T-helper 1 cell treated with Interleukin-12 subunit alpha and Interleukin-12 subunit beta and Interleukin-4 antibody, amounts not matched to agents 30 μg/mL and 1 μg/mL, for 36 hours (primary cell): ENCODE data around the gene CNKSR1.

Experiments used
- H3K27ac Mint-ChIP-seq: one replicate; pipeline ENCODE4 v1.8.0; 2021; ENCODE audit warnings: mild to moderate bottlenecking, mixed read lengths
- H3K27me3 Mint-ChIP-seq: one replicate; pipeline ENCODE4 v1.8.0; 2021; ENCODE audit warnings: low read depth, mixed read lengths
- H3K36me3 Mint-ChIP-seq: one replicate; pipeline ENCODE4 v1.8.0; 2021; ENCODE audit warnings: low read depth, mixed read lengths
- H3K4me1 Mint-ChIP-seq: one replicate; pipeline ENCODE4 v1.8.0; 2021; ENCODE audit warnings: low read depth, mixed read lengths
- H3K4me3 Mint-ChIP-seq: one replicate; pipeline ENCODE4 v1.8.0; 2021; ENCODE audit warnings: mild to moderate bottlenecking, moderate library complexity, mixed read lengths
- H3K9me3 Mint-ChIP-seq: one replicate; pipeline ENCODE4 v1.8.0; 2021; ENCODE audit warnings: mixed read lengths

The CNKSR1 gene, protein sequence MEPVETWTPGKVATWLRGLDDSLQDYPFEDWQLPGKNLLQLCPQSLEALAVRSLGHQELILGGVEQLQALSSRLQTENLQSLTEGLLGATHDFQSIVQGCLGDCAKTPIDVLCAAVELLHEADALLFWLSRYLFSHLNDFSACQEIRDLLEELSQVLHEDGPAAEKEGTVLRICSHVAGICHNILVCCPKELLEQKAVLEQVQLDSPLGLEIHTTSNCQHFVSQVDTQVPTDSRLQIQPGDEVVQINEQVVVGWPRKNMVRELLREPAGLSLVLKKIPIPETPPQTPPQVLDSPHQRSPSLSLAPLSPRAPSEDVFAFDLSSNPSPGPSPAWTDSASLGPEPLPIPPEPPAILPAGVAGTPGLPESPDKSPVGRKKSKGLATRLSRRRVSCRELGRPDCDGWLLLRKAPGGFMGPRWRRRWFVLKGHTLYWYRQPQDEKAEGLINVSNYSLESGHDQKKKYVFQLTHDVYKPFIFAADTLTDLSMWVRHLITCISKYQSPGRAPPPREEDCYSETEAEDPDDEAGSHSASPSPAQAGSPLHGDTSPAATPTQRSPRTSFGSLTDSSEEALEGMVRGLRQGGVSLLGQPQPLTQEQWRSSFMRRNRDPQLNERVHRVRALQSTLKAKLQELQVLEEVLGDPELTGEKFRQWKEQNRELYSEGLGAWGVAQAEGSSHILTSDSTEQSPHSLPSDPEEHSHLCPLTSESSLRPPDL

DNA sequence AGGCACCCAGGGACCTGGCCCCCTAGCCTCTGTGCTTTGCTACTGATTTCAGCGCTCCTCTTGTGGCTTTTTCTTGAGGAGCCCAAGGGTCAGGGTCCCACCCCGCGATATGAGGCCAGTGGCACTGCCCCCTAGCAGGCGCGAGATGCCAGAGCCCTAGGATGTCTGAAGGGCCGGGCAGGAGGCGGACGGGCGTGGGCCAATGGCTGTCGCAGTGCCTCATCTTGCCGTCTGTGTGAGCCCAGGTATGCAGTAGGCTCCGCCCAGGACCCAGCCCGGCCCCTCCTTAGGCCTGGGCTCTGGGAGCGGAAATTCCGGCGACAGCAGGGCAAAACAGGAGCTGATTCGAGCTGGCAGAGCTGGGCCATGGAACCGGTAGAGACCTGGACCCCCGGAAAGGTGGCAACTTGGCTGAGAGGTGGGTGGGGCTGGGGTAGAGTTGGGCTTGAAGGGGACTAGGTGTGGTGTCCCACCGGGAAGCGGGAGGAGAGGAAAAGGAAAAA is at the start of gene CNKSR1:
Gene CNKSR1 (plus strand): TSS at position 310 of the 503 bp plus-strand sequence. CDS start 57 bp downstream, at position 367.
- Mint-ChIP-seq H3K4me1 (peaks cover 2% of the 10 kb centered on the region), H3K27me3 (no peaks in the 10 kb centered on the region), H3K9me3 (no peaks in the 10 kb centered on the region), H3K4me3 (peak within 1 kb of the TSS; percentile 60), H3K27ac (no peak within 1 kb of the TSS), H3K36me3 (no peaks in the 10 kb centered on the region)

DNA sequence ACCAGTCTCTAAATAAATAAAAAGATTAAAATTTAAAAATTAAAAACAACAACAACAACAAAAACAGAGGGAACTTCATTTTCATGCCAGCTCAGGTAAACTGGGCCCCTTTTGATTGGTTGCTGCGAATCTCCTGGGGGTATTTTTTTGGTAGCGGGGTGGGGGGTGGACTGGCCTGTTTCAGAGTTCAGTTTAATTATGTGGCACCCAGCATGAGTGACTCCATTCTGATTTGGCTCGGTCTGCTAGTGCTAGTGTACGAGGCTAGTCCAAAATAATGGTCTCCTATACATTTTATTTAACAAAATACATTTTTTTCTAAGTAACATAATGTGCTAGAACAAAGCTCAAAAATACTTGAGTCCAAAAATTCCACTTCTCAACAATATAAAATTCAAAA is 47.5 kb upstream of the CNKSR1 start:
- H3K27me3 Mint-ChIP-seq: peaks cover 3% of the 10 kb centered on the region
- no peak overlapping the region for H3K4me3 Mint-ChIP-seq
- H3K27ac Mint-ChIP-seq: no peak overlapping the region
- H3K36me3 Mint-ChIP-seq: peaks cover 10% of the 10 kb centered on the region
- H3K9me3 Mint-ChIP-seq: no peaks in the 10 kb centered on the region
- peaks cover 34% of the 10 kb centered on the region for H3K4me1 Mint-ChIP-seq

DNA sequence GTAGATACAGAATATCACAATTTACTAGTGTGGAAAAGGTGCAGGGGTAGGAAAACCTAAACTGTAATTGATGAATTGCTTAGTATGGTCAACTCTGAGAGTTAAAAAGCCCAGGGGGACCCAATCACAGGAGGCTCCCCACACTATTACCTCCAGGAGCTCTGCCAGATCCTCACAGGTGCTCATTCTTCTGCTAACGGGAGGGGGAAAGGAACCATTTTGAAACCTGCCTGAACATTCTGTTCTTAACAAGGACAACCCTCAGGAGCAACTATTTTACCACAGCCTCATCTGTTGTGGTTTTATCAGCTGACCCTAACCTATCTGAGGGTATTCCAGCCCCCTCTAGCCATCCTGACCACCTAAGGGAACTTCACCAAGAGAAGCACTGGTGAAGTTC is 46.6 kb upstream of the CNKSR1 start:
- H3K4me3 Mint-ChIP-seq: no peak overlapping the region
- peaks cover 25% of the 10 kb centered on the region for H3K4me1 Mint-ChIP-seq
- no peak overlapping the region for H3K27ac Mint-ChIP-seq
- peaks cover 8% of the 10 kb centered on the region for H3K36me3 Mint-ChIP-seq
- no peaks in the 10 kb centered on the region for H3K9me3 Mint-ChIP-seq
- peaks cover 3% of the 10 kb centered on the region for H3K27me3 Mint-ChIP-seq

DNA sequence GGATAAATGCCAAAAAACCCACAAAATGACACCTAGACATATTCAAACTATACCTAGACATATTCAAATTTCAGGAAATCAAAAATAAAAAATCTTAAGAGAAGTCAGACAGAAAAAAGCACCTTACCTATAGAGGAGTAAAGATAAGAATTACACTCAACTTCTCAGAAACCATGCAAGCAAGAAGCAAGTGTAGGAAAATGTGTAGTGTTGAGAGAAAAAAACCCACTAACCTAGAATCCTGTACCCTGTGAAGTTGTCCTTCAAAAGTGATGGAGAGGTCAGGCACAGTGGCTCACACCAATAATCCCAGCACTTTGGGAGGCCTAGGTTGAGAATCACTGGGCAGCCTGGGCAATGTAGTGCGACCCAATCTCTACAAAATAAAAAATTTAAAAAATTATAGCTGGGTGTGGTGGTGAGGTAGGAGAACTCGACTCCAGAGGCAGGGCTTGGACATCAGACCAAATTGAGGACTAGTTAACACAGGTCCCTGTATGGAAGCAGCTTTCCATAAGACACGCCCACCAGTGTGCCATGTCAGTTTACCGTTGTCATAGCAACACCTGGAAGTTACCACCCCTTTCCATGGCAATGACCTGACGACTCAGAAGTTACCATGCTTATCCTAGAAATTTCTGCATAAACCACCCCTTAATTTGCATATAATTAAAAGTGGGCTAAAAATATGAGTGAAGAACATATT is 45.0 kb upstream of the CNKSR1 start:
- peaks cover 3% of the 10 kb centered on the region for H3K27me3 Mint-ChIP-seq
- H3K36me3 Mint-ChIP-seq: peaks cover 8% of the 10 kb centered on the region

DNA sequence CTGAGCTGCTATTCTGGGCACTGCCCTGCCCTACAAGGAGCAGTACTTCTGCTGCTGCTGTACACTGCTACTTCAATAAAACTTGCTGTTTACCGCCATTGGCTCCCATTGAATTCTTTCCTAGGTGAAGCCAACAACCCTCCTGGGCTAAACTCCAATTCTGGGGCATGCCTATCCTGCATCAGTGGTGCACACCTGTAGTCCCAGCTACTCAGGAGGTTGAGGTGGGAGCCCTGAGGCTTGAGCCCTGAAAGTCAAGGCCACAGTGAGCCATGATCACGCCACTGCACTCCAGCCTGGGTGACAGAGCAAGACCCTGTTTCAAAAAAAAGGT is 44.5 kb upstream of the CNKSR1 start:
- no peak overlapping the region for H3K4me3 Mint-ChIP-seq
- no peak overlapping the region for H3K27ac Mint-ChIP-seq

More for the DNA sequence above, 45.0 kb upstream of the CNKSR1 start:
- no peak overlapping the region for H3K27ac Mint-ChIP-seq
- H3K9me3 Mint-ChIP-seq: no peaks in the 10 kb centered on the region
- H3K4me3 Mint-ChIP-seq: no peak overlapping the region
- H3K4me1 Mint-ChIP-seq: peaks cover 15% of the 10 kb centered on the region

DNA sequence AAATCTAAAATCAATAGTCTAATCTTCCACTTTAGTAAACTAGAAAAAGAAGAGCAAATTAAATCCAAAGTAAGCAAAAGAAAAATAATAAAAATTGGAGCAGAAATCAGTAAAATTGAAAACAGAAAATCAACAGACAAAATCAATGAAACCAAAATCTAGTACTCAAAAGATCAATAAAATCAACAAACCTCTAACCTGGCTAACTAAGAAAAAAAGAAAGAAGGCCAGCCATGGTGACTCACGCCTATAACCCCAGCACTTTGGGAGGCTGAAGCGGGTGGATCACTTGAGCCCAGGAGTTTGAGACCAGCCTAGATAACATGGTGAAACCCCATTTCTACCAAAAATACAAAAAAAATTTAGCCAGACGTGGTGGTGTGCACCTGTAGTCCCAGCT is 42.8 kb upstream of the CNKSR1 start:
- Mint-ChIP-seq H3K9me3 (no peaks in the 10 kb centered on the region), H3K27ac (no peak overlapping the region), H3K4me3 (no peak overlapping the region), H3K4me1 (peaks cover 5% of the 10 kb centered on the region), H3K27me3 (no peaks in the 10 kb centered on the region), H3K36me3 (no peaks in the 10 kb centered on the region)

More for the DNA sequence above, 44.5 kb upstream of the CNKSR1 start:
- Mint-ChIP-seq H3K4me1 (peaks cover 10% of the 10 kb centered on the region), H3K9me3 (no peaks in the 10 kb centered on the region), H3K27me3 (peaks cover 3% of the 10 kb centered on the region), H3K36me3 (peaks cover 6% of the 10 kb centered on the region)

DNA sequence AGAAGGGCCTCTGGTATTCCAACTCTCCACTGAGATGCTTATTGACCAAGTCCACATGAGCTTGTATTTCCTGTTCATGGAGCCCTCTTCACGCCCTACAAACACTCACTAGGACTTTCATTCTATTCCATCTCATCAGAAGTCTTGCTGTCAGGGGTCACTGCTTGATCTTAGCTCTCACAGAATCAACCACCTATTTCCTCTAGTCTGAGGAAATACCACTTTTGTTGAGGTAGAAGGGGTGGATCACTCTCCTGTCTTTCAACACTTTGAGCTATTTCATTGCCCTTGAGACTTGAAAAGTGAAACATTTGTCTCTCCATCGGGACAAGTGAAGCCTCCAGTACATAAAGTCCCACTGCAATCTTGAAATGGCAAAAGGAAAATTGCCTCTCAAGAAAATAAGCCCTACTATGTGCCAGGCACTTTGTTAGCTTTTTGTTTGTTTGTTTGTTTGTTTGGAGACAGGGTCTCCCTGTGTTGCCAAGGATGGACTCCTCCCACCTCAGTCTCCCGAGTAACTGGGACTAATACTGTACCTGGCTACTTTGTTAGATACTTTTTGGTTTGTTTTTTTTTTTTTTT is 38.2 kb upstream of the CNKSR1 start:
- Mint-ChIP-seq H3K27ac (no peak overlapping the region), H3K9me3 (no peaks in the 10 kb centered on the region), H3K4me3 (no peak overlapping the region), H3K4me1 (peaks cover 8% of the 10 kb centered on the region), H3K36me3 (no peaks in the 10 kb centered on the region), H3K27me3 (peaks cover 7% of the 10 kb centered on the region)

DNA sequence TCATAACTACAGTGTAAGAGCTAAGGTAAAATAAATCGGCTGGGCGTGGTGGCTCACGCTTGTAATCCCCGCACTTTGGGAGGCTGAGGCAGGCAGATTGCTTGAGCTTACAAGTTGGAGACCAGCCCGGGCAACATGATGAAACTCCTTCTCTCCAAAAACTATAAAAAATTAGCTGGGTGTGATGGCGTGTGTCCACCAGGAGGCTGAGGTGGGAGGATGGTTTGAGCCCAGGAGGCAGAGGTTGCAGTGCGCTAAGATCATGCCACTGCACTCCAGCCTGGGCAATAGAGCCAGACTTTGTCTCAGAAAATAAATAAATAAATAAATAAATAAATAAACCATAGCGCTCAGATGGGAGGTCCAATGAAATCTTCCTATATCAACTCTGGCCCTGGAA is 35.1 kb upstream of the CNKSR1 start:
- H3K4me1 Mint-ChIP-seq: peaks cover 10% of the 10 kb centered on the region
- H3K9me3 Mint-ChIP-seq: no peaks in the 10 kb centered on the region
- no peak overlapping the region for H3K27ac Mint-ChIP-seq
- H3K4me3 Mint-ChIP-seq: no peak overlapping the region
- H3K36me3 Mint-ChIP-seq: no peaks in the 10 kb centered on the region
- peaks cover 10% of the 10 kb centered on the region for H3K27me3 Mint-ChIP-seq

DNA sequence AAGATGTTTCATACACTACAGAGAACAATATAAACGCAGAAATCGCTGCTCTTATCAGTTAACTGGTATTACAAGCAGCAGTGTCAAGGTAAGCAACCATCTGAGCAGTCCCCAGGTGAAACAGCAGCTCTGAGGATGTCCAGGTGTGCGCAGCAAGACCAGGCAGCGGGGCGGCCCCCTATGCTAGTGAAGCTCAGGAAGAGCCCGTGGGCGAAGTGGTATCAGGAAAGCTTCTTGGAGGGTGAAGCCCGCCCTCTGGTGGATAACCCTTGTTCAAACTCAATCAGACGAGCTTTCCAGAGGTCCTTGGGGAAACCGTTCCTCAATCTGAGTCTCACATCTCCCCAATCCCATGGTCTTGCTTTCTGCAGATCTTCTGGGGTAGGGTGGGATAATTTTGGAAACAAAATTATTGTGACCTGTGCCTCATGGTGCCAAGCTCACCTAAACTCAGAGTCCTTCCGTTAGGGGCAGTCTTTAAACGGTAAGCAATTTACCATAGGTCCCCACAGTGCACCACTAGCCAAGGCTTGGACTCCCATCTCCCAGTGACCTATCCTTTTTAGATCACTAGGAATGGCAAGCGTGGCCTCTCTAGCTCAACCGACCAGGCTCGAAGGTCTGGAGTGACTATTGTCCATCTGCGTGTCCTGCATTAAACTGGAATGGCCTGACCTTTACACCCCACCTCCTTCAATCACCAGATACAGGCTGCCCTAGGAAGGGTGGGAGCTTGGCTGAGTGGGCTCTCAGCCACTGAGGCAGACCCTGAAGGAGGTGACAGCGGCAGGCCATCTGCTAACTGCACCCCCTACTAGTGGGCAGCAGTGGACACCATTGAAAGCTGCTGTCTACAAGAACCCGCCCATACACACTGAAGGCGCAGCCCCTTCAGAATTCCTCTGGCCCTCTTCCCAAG is 32.0 kb upstream of the CNKSR1 start:
- no peak overlapping the region for H3K27ac Mint-ChIP-seq
- H3K27me3 Mint-ChIP-seq: peaks cover 36% of the 10 kb centered on the region
- H3K36me3 Mint-ChIP-seq: no peaks in the 10 kb centered on the region
- H3K9me3 Mint-ChIP-seq: no peaks in the 10 kb centered on the region
- H3K4me1 Mint-ChIP-seq: peaks cover 3% of the 10 kb centered on the region
- peak overlapping the region; percentile 40 for H3K4me3 Mint-ChIP-seq

DNA sequence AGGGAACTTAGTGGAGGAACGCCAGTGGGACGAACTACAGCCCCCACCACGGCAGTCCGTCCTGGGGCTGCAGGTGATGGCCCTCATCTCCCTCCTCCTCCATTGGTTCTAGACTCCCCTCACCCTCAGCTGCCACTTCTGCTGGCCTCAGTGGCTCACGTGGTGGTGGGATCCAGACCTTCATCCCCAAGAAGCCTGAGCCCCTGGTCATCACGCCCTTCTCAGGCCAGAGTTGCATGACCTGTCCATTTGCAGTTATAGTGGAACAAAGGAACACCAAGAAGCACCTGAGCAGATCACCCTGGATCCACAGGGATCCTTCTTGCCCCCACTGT is 31.4 kb upstream of the CNKSR1 start:
- Mint-ChIP-seq H3K9me3 (no peaks in the 10 kb centered on the region), H3K4me3 (no peak overlapping the region), H3K27ac (no peak overlapping the region), H3K4me1 (peaks cover 3% of the 10 kb centered on the region), H3K27me3 (peaks cover 36% of the 10 kb centered on the region), H3K36me3 (no peaks in the 10 kb centered on the region)

DNA sequence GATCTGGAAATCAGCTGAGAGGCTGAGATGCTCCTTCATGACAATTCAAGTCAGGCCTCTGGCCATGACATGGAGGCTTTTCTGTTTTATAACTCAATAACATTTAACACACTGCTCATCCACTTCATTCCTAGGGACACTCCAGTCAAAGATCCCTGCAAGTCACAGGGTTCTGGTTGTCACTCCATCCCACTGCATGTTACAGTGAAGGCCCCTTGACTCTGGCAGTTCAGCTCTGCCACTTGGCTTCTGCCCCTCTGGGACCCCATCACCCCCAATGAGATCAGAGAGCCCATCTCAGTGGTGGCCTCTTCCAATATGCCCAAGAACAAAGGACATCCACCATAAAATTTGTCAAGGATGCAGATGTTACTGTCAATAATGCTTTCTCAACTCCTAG is 28.4 kb upstream of the CNKSR1 start:
- H3K36me3 Mint-ChIP-seq: no peaks in the 10 kb centered on the region
- no peaks in the 10 kb centered on the region for H3K9me3 Mint-ChIP-seq
- H3K4me1 Mint-ChIP-seq: peaks cover 3% of the 10 kb centered on the region
- H3K27ac Mint-ChIP-seq: no peak overlapping the region
- no peak overlapping the region for H3K4me3 Mint-ChIP-seq
- peaks cover 49% of the 10 kb centered on the region for H3K27me3 Mint-ChIP-seq

DNA sequence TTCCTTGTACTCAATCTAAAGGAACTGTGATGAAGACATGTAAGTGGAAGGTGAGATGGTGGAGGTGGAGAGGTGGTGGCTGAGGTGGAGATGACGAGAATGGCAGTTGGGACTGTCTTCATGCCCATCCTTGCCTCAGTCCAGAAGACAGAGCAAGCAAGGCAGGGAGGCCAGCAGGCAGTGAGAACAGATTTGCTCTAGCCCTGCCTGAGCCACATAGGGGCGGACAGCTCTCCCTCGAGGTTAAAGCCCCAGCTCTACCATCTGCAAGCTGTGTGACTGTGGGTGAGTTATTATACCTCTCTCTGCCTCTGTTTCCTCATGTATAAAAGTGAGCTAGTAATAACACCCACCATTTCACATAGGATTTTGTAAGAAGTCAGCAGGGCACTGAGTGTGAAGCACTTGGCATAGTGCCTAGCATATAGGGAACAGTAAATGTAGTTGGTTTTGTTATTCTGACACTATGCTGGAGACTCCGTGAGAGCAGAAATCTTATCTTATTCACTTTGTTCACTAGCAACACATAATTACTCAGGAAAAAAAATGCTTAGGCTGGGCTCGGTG is 23.2 kb upstream of the CNKSR1 start:
- Mint-ChIP-seq H3K27ac (no peak overlapping the region), H3K4me1 (peaks cover 2% of the 10 kb centered on the region), H3K27me3 (peaks cover 75% of the 10 kb centered on the region), H3K9me3 (no peaks in the 10 kb centered on the region), H3K36me3 (no peaks in the 10 kb centered on the region), H3K4me3 (no peak overlapping the region)

DNA sequence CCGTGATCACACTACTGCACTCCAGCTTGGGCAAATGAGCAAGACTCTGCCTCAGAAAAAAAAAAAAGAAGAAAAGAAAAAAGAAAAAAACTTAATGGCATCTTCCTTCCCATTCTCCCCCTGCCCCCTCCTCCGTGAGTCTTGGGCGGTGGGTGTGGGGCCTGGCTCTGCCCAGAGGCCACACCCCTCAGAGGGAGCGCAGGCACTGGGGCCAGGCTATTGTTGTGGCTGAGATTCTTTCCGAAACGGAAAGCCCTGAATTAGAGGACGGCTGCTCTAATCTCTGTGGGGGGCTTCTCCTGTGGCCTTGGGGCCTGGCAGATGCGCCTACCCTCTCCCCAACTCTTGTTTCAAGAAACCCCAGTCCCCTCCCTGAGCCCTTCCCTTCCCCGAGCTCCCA is 22.5 kb upstream of the CNKSR1 start:
- Mint-ChIP-seq H3K36me3 (no peaks in the 10 kb centered on the region), H3K4me3 (no peak overlapping the region), H3K4me1 (peaks cover 2% of the 10 kb centered on the region), H3K9me3 (no peaks in the 10 kb centered on the region), H3K27me3 (peaks cover 77% of the 10 kb centered on the region), H3K27ac (no peak overlapping the region)
